ENCODE measurements around the gene TWIST1.

The TWIST1 gene

GRCh38 chr7:19095353-19095860 lies 22.0 kb downstream of the TWIST1 start:
- H3K4me3 Mint-ChIP-seq = no peak overlapping the region
- H3K27me3 Mint-ChIP-seq = peaks cover 9% of the 10 kb centered on the region
- no peak overlapping the region for H3K27ac Mint-ChIP-seq
- no peaks in the 10 kb centered on the region for H3K9me3 Mint-ChIP-seq
- ATAC-seq (ENCODE audit: low read depth) = no peak
- H3K36me3 Mint-ChIP-seq = no peaks in the 10 kb centered on the region
- no peak for DNase-seq (ENCODE audit: low spot score in 2 of 2)
- H3K4me1 Mint-ChIP-seq = no peaks in the 10 kb centered on the region

GRCh38 chr7:19094598-19095352 lies 22.7 kb downstream of the TWIST1 start:
- Mint-ChIP-seq H3K4me1 (no peaks in the 10 kb centered on the region), H3K36me3 (no peaks in the 10 kb centered on the region), H3K27ac (no peak overlapping the region), H3K4me3 (no peak overlapping the region), H3K27me3 (peaks cover 7% of the 10 kb centered on the region), H3K9me3 (no peaks in the 10 kb centered on the region)
- ATAC-seq (ENCODE audit: low read depth) (no peak), DNase-seq (ENCODE audit: low spot score in 2 of 2) (no peak)

- H3K4me3 Mint-ChIP-seq = no peak overlapping the region
- no peaks in the 10 kb centered on the region for H3K4me1 Mint-ChIP-seq
- no peak for ATAC-seq (ENCODE audit: low read depth)
- no peak for DNase-seq (ENCODE audit: low spot score in 2 of 2)
- no peaks in the 10 kb centered on the region for H3K36me3 Mint-ChIP-seq
- peaks cover 6% of the 10 kb centered on the region for H3K27me3 Mint-ChIP-seq
- H3K27ac Mint-ChIP-seq = no peak overlapping the region
- H3K9me3 Mint-ChIP-seq = no peaks in the 10 kb centered on the region
These were observed 23.3 kb downstream of the TWIST1 start for GRCh38 chr7:19094138-19094537.

GRCh38 chr7:19091550-19092200 lies 25.8 kb downstream of the TWIST1 start:
- no peak for DNase-seq (ENCODE audit: low spot score in 2 of 2)

GRCh38 chr7:19090526-19090925 lies 26.9 kb downstream of the TWIST1 start:
- Mint-ChIP-seq H3K36me3 (no peaks in the 10 kb centered on the region), H3K27me3 (peaks cover 4% of the 10 kb centered on the region), H3K4me3 (no peak overlapping the region), H3K27ac (no peak overlapping the region), H3K4me1 (no peaks in the 10 kb centered on the region), H3K9me3 (no peaks in the 10 kb centered on the region)
- no peak for ATAC-seq (ENCODE audit: low read depth)
- DNase-seq (ENCODE audit: low spot score in 2 of 2) = no peak

More at GRCh38 chr7:19091550-19092200, 25.8 kb downstream of the TWIST1 start:
- Mint-ChIP-seq H3K27ac (no peak overlapping the region), H3K27me3 (peaks cover 4% of the 10 kb centered on the region), H3K4me3 (no peak overlapping the region), H3K4me1 (no peaks in the 10 kb centered on the region), H3K36me3 (no peaks in the 10 kb centered on the region), H3K9me3 (no peaks in the 10 kb centered on the region)
- no peak for ATAC-seq (ENCODE audit: low read depth)

GRCh38 chr7:19089797-19090196 lies 27.6 kb downstream of the TWIST1 start:
- no peak overlapping the region for H3K27ac Mint-ChIP-seq
- DNase-seq (ENCODE audit: low spot score in 2 of 2) = no peak
- peaks cover 6% of the 10 kb centered on the region for H3K27me3 Mint-ChIP-seq
- H3K4me1 Mint-ChIP-seq = no peaks in the 10 kb centered on the region
- H3K9me3 Mint-ChIP-seq = no peaks in the 10 kb centered on the region
- H3K36me3 Mint-ChIP-seq = no peaks in the 10 kb centered on the region
- no peak for ATAC-seq (ENCODE audit: low read depth)
- no peak overlapping the region for H3K4me3 Mint-ChIP-seq

- Mint-ChIP-seq H3K4me3 (no peak overlapping the region), H3K27ac (no peak overlapping the region), H3K27me3 (peaks cover 6% of the 10 kb centered on the region), H3K9me3 (no peaks in the 10 kb centered on the region), H3K36me3 (no peaks in the 10 kb centered on the region), H3K4me1 (no peaks in the 10 kb centered on the region)
- no peak for ATAC-seq (ENCODE audit: low read depth)
- no peak for DNase-seq (ENCODE audit: low spot score in 2 of 2)
These were observed 28.1 kb downstream of the TWIST1 start for GRCh38 chr7:19089378-19089777.

GRCh38 chr7:19080093-19080492 lies 37.3 kb downstream of the TWIST1 start:
- H3K27ac Mint-ChIP-seq = no peak overlapping the region
- ATAC-seq (ENCODE audit: low read depth) (no peak), DNase-seq (ENCODE audit: low spot score in 2 of 2) (no peak)
- H3K36me3 Mint-ChIP-seq = no peaks in the 10 kb centered on the region
- no peak overlapping the region for H3K4me3 Mint-ChIP-seq
- H3K27me3 Mint-ChIP-seq = peaks cover 11% of the 10 kb centered on the region
- H3K9me3 Mint-ChIP-seq = no peaks in the 10 kb centered on the region
- H3K4me1 Mint-ChIP-seq = peaks cover 4% of the 10 kb centered on the region

- H3K27me3 Mint-ChIP-seq = peaks cover 9% of the 10 kb centered on the region
- peaks cover 4% of the 10 kb centered on the region for H3K4me1 Mint-ChIP-seq
- no peak overlapping the region for H3K27ac Mint-ChIP-seq
- no peaks in the 10 kb centered on the region for H3K9me3 Mint-ChIP-seq
- H3K4me3 Mint-ChIP-seq = no peak overlapping the region
- no peak for ATAC-seq (ENCODE audit: low read depth)
- DNase-seq (ENCODE audit: low spot score in 2 of 2) = no peak
- no peaks in the 10 kb centered on the region for H3K36me3 Mint-ChIP-seq
These were observed 38.4 kb downstream of the TWIST1 start for GRCh38 chr7:19079066-19079465.

- H3K4me3 Mint-ChIP-seq = no peak overlapping the region
These were observed 47.6 kb downstream of the TWIST1 start for GRCh38 chr7:19069842-19070241.

GRCh38 chr7:19066170-19066569 lies 51.3 kb downstream of the TWIST1 start:
- Mint-ChIP-seq H3K27me3 (peaks cover 2% of the 10 kb centered on the region), H3K36me3 (no peaks in the 10 kb centered on the region), H3K9me3 (no peaks in the 10 kb centered on the region), H3K27ac (no peak overlapping the region), H3K4me3 (no peak overlapping the region), H3K4me1 (no peaks in the 10 kb centered on the region)
- ATAC-seq (ENCODE audit: low read depth) = no peak
- no peak for DNase-seq (ENCODE audit: low spot score in 2 of 2)

More at GRCh38 chr7:19069842-19070241, 47.6 kb downstream of the TWIST1 start:
- H3K9me3 Mint-ChIP-seq = peaks cover 2% of the 10 kb centered on the region
- no peaks in the 10 kb centered on the region for H3K4me1 Mint-ChIP-seq
- peaks cover 5% of the 10 kb centered on the region for H3K27me3 Mint-ChIP-seq
- ATAC-seq (ENCODE audit: low read depth) = no peak
- no peaks in the 10 kb centered on the region for H3K36me3 Mint-ChIP-seq
- DNase-seq (ENCODE audit: low spot score in 2 of 2) = no peak
- H3K27ac Mint-ChIP-seq = no peak overlapping the region

Data from memory B cell (primary cell).